KBM-7 (cell line): ENCODE measurements around the gene MANSC4.
"Not testable (repeated sequence)": the region's sequence is repeated elsewhere in the genome, so short reads cannot be mapped to it uniquely, and the experiment has no call there.

Experiments used
- DNase-seq: peaks from one replicate; pipeline ENCODE4 v3.0.0-alpha.2; 2015
- in situ Hi-C: fragments of 300-500 bp; cut with MboI; formaldehyde crosslinking; loops from 2 replicates; pipeline ENCODE4 v1.14.3; 2020; ENCODE audit warnings: low sequenced_read_pairs, low pct_unique_long_range_greater_than_20kb, mixed read lengths

The MANSC4 gene

DNA sequence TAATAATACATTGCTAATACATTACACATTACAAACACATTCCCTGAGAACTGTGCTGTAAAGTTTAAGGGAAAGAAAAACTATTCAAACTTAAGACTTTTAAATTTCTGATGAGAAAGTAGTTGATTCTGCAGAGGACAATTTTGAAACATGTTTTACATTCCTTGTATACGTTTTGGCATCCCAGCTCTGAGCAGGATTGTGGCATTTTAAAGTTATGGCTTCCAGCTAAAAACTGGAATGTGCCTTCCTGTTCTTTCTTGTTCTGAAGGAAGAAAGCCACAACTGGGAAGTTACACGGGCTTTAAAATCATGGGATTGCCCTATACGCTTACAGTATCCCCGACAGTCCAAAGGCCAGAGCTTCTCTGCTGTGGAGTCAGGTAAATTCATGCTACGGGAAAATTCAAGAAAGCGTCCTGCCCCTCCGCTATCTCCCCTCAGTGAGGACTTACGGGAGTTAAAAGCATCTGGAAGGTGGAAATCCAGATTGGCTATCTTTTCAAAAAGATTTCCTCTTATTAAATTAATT lies 10.8 kb downstream of the MANSC4 start:
- in situ Hi-C loops: no loop called here
- no peak for DNase-seq

GRCh38 chr12:27766587-27766986 lies 13.4 kb downstream of the MANSC4 start:
- in situ Hi-C loops: no loop called here
- no peak for DNase-seq

GRCh38 chr12:27762757-27763156 lies 17.3 kb downstream of the MANSC4 start:
- no peak for DNase-seq
- in situ Hi-C loops: no loop called here

DNA sequence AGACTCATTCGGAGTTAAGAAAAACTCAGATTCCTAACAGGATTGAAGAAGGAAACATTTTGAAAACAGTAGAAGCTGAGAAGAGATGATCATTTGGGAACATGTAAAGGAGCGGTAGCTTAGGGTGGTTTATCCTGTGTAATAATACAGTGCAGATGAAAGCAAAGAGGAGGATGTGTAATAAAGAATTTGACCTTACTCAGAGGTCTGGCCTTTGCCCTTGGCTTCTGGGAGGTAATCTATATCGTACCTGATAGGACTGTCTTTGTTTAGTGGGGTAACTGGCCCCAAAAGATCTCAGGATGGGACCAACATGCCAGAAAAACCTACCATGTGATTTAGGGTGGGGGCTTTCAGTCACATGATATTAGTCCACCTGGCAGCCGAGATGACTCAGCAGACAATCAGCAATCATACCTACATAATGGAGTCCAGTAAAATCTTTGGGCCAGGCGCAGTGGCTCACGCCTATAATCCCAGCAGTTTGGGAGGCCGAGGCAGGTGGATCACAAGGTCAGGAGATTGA lies 23.3 kb downstream of the MANSC4 start:
- in situ Hi-C loops: no loop called here

GRCh38 chr12:27754795-27755194 lies 25.2 kb downstream of the MANSC4 start:
- no peak for DNase-seq
- in situ Hi-C loops: no loop called here

More for the DNA sequence above, 23.3 kb downstream of the MANSC4 start:
- no peak for DNase-seq

GRCh38 chr12:27751386-27752047 lies 28.5 kb downstream of the MANSC4 start:
- DNase-seq: no peak
- in situ Hi-C loops: no loop called here

DNA sequence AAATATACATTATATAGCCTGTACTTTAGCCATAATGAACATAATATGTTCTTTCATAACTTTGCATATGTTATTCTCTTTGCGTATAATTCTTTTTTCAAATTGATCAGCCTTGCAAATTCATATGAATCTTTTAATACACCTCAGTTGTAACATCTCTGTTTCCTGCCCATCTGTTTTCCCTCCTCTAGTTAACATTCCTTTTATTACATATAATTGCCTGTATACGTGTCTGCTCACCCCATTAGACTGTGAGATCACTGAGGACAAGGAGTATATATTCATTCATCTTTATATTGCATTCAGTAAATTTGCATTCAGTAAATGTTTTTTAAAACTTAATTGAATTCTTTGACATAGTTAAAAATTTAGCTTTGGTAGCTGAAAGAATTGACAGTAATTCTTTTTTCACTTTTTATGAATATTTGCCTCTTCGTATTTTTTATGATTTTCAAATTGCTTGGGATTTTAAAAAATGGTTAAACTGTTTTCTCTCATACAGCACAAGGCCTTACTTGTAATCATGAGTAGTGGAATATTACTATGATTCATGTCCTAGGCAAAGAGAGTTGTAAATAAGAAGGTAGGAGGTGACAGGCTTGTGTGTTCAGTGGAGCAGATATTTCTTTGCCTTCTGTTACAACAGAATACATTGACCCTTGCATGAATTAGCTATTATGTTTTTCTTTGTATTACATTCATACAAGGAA lies 32.8 kb downstream of the MANSC4 start:
- in situ Hi-C loops: no loop called here

DNA sequence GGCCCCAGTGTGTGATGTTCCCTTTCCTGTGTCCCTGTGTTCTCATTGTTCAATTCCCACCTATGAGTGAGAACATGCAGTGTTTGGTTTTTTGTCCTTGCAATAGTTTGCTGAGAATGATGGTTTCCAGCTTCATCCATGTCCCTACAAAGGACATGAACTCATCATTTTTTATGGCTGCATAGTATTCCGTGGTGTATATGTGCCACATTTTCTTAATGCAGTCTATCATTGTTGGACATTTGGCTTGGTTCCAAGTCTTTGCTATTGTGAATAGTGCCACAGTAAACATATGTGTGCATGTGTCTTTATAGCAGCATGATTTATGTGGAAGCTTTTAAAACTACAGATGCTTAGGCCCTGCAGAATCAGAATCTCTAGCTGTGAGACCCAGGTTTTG lies 34.3 kb downstream of the MANSC4 start:
- DNase-seq, in situ Hi-C loops: not testable (repeated sequence)

More for the DNA sequence above, 32.8 kb downstream of the MANSC4 start:
- no peak for DNase-seq

- no peak for DNase-seq
- in situ Hi-C loops: no loop called here
Measured at GRCh38 chr12:27743601-27744000, 36.4 kb downstream of the MANSC4 start.

GRCh38 chr12:27734321-27734720 lies 45.7 kb downstream of the MANSC4 start:
- DNase-seq, in situ Hi-C loops: not testable (repeated sequence)

- DNase-seq: no peak
- in situ Hi-C loops: no loop called here
Measured at GRCh38 chr12:27733791-27734190, 46.2 kb downstream of the MANSC4 start.

- in situ Hi-C loops: no loop called here
- peak; percentile 46 for DNase-seq
Measured at GRCh38 chr12:27733052-27733656, 46.9 kb downstream of the MANSC4 start.

- DNase-seq: no peak
- in situ Hi-C loops: no loop called here
Measured at GRCh38 chr12:27732281-27732680, 47.8 kb downstream of the MANSC4 start.

GRCh38 chr12:27730097-27730588 lies 49.9 kb downstream of the MANSC4 start:
- in situ Hi-C loops: no loop called here

GRCh38 chr12:27723212-27723611 lies 56.8 kb downstream of the MANSC4 start:
- in situ Hi-C loops: no loop called here
- DNase-seq: no peak

More at GRCh38 chr12:27730097-27730588, 49.9 kb downstream of the MANSC4 start:
- no peak for DNase-seq
